HL-60 (cell line): ENCODE measurements around the gene BDH1.

Source experiments
- CTCF ChIP-seq: IDR thresholded peaks from one replicate; pipeline ENCODE4 v1.5.1; 2011; ENCODE audit warnings: low read length, control low read depth, inconsistent platforms; ENCODE audit not compliant: insufficient read depth
- GABPA ChIP-seq: IDR thresholded peaks from 2 replicates; pipeline ENCODE4 v1.6.1; 2012; ENCODE audit warnings: low read depth
- POLR2AphosphoS5 ChIP-seq: IDR thresholded peaks from 2 replicates; pipeline ENCODE4 v1.6.1; 2012; ENCODE audit warnings: low read depth
- REST ChIP-seq: IDR thresholded peaks from 2 replicates; pipeline ENCODE4 v1.6.1; 2012; ENCODE audit warnings: low read depth; ENCODE audit not compliant: insufficient replicate concordance
- SPI1 ChIP-seq: IDR thresholded peaks from 2 replicates; pipeline ENCODE4 v1.6.1; 2012; ENCODE audit warnings: low read depth, mild to moderate bottlenecking, borderline replicate concordance

DNA sequence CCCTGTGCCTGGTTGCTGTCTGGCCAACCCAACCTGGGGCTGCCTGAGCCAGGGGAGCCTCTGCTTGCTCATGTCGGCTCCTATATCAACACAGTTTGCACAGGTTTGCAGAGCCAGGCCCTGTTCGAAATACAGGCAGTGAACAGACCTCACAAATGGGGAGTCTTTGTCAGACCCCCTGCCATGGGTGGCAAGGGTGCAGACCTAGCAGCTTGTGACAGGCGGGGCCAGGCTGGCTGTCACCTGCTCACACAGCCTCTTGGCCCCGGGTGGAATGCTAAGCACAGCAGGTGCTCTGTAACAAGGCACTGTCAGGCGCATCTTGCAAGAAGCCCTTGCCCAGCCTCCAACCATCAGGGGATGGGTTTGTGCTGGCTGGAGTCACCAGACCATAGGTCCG lies 47.3 kb downstream of the BDH1 start:
- no peak for TF ChIP-seq CTCF
- TF ChIP-seq POLR2AphosphoS5, result no peak; the same call in 1 of the 2 replicates
- TF ChIP-seq REST, result no peak
- TF ChIP-seq GABPA, result no peak
- no peak for TF ChIP-seq SPI1
